GM21619 (cell line): ENCODE measurements around the gene ORM1.
"Not testable (repeated sequence)": the region's sequence is repeated elsewhere in the genome, so short reads cannot be mapped to it uniquely, and the experiment has no call there.

Experiments
- ATAC-seq: cut with Tn5 transposase; IDR thresholded peaks from one replicate; pipeline ENCODE4 v1.9.1; 2021; ENCODE audit not compliant: unreplicated experiment

Gene ORM1

GRCh38 chr9:114322831-114323531, at the start of gene ORM1:
ORM1 (plus strand) TSS chr9:114323098; CDS start chr9:114323134, 36 bp downstream.
- not testable (repeated sequence) for ATAC-seq

GRCh38 chr9:114273461-114273881, 49.4 kb upstream of the ORM1 start:
- no peak for ATAC-seq

GRCh38 chr9:114274217-114274616, 48.7 kb upstream of the ORM1 start:
- no peak for ATAC-seq

DNA sequence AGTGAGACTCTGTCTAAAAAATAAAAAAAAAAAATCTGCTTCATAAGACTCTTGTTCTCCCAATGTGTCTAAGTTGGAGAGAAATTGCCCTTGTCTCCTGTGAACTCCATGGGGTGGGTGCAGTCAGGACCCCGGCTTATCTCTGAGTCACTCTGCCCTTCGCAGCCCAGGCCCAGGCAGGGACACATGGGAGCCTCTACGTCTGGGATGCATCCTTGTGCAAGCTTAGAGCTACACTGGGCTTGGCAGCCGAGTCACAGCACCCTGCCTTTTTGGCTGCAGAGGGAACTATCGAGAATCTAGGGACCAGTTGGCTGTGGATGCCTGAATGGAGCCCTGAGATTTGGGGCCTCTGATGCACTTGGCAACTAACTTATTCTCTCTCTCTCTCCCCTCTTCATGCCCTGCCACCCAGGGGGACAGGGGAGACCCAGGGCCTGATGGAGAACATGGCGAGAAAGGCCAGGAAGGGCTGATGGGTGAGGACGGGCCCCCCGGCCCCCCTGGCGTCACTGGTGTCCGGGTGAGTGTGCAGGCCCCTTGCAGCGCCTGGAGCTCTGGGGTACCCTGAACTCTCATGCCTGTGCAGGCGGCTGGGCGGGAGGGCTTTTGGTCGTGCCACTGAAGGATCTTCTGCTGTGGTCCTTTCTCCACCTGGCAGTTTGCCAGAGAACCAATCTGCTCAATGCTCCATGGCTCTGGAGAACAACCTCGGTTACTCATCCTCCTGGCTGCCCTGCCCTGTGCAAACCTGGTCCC, 47.5 kb upstream of the ORM1 start:
- no peak for ATAC-seq

- ATAC-seq, result no peak
These were observed 45.7 kb upstream of the ORM1 start for GRCh38 chr9:114276908-114277821.

DNA sequence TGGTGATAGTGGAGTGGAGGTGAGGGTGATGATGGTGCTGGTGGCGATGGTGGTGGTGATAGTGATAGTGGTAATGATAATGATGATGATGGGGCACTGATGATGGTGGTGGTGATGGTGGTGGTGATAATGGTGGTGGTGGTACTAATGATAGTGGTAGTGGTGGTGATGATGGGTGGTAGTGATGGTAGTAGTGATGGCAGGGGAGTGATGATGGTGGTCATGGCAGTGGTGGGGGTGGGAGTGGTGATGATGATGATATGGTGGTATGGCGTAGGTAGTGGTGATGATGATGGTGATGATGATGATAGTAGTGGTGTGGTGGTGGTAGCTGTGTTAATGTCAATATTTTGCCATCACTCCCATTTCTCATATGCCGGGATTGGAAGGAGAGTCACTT, 44.5 kb upstream of the ORM1 start:
- no peak for ATAC-seq

DNA sequence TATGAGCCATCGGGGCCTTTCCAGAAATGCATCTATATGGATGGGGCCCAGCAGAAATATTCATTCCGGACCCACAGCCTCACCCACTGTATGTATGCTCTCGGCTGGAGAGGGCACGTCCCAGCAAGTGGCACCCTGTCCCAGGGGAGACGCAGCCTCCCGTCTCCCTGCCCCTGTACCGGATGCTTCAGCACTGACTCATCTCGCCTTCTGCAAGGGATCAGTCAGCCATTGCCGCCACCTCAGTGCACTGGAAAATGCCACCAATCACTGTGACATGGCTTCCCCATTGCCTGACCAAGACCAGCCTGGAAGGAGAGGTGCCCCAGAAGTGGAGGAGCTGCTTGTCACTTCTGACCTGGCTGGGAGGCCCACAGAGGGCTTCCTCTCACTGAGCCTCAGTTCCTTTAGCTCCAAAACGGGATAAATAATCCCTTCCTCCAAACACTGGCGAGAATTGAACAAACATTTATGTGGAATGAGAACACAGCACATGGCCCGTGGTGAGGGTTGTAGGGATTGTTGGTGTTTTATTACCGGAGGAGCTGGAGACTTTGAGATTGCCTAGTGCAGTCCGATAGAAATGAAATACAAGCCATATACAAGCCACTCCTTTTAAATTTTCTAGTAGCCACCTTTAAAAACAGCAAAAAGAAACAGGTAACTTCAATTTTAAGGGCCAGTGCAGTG, 43.9 kb upstream of the ORM1 start:
- ATAC-seq, result no peak

DNA sequence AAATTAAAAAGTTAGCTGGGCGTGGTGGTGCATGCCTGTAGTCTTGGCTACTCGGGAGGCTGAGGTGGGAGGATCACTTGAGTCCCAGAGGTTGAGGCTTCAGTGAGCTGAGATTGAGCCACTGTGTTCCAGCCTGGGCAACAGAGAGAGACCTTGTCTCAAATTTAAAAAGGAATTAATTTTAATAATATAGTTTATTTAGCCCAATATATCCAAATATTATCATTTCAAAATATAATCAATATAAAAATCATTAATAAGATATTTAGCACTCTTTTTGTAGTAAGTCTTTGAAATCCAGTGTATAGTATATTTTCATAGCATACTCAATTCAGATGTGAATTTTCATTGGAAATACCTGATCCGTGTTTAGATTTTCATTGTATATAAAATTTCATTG, 43.2 kb upstream of the ORM1 start:
- no peak for ATAC-seq

GRCh38 chr9:114280636-114281472, 42.0 kb upstream of the ORM1 start:
- ATAC-seq, result no peak

DNA sequence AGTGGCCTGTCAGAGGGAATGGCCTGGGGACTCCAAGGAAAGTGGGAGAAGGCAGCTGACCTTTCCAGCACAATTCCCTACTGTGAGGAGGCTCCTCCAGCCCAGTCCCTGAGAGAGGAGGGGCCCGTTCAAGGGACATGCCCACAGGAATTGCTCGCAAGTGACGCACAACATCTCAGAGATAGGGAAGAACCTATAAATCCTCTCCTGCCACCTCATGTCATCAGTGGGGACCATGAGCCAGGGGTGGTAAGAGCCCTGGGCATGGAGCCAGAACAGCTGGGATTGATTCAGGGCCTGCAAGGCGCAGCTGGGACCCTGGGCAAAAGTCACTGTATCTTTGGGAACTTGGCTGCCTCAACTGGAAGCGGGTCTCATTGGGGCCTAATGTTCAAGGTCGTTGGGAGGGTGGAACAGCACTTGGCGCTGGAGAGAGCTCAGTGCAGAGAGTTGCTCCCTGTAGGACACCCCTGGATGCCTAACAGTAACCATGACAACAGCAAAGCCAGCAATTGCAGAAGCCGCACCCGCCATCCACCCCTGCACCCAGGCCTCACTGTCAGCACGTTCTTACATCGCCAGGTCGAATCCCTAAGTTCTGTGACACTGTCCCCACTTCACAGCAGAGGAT, 41.3 kb upstream of the ORM1 start:
- ATAC-seq, result no peak

DNA sequence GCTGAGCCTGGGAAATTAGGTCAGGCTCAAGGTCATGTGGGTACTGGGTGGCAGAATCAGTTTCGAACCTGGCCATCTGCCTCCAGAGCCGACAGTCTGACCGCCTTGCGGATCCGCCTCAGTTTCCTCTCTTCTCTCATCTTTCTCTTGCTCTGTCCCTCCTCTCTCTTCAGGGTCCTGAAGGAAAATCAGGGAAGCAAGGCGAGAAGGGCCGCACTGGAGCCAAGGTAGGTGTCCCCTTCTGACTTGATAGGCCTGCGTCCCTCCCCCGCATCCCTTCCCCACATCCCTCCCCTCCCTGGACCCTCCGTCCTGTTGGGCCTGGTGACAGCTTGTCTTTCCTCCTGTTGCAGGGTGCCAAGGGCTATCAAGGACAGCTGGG, 40.8 kb upstream of the ORM1 start:
- ATAC-seq, result no peak

DNA sequence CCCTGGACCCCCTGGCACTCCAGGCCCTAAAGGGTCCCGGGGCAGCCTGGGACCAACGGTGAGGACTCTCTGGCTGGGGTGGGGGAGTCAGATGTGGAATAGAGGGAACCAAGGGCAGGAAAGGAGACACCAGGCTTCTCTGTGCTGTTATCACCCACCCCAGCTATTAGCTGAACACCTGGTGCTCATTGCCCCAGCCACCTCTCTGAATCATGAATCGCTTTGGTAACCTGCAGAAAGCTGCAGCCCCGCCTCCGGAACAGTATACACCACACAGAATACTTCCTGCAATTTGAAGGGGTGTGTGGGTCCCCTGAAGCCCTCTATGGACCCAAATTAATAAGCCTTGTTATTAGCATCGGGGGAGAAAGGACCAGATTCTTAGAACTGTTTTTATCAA, 40.4 kb upstream of the ORM1 start:
- ATAC-seq, result no peak

DNA sequence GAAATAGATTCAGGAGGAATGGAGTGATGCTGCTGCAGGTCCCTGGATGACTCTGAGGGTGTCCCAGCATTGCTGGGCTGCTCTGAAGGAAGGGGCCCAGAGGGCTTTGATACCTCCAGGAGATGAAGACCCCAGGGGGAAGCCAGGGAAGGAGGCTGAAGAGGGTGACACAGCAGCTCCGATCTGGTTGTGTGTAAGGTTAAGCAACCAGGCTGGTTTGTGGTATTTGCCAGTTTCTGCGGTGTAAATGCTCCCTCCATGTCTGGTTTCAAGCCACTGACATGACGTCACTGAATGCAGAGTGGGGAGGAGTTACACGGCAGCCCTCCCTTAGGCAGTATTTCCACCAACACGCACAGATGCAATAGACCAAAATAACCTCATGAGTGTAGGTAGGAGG, 40.0 kb upstream of the ORM1 start:
- ATAC-seq, result no peak

GRCh38 chr9:114283551-114284111, 39.3 kb upstream of the ORM1 start:
- no peak for ATAC-seq

- ATAC-seq, result no peak
These were observed 38.4 kb upstream of the ORM1 start for GRCh38 chr9:114284316-114285060.

DNA sequence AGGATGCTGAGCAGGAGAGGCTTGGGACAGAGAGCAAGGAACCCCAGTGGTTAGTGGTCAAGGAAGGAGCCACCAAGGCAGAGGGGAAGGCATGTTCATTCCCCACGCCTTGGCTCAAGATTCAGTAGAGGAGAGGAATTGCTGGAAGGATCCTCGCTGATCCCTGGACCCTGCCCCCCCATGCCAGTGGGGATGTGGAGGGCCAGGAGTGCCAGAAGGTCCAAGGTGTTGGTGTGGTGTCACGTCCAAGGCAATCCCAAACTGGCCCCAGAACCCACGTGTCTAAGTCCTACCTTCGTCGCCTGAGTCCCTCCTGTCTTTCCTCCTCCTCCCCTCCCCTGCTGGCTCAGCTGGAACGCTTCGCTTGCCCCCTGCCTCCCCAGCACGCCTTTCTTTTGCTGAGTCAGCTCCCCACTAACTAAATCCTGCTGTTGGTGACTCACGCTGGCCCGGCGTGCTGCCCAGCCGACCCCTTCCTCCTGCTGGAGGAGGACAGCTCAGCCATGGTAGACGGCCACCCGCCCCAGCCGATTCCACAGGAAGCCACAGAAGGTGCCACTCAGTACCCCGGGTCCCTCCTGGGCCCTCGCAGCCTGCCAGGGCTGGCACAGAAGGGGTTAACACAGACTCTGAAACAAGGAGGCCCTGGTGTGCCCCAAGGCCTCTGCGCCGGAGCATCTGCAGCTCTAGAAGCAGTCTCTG, 37.6 kb upstream of the ORM1 start:
- ATAC-seq, result no peak

- no peak for ATAC-seq
These were observed 36.7 kb upstream of the ORM1 start for GRCh38 chr9:114286146-114286679.
